NCI-H2171 (cell line): ENCODE results near the gene HS2ST1.
"Not testable (repeated sequence)": the region's sequence is repeated elsewhere in the genome, so short reads cannot be mapped to it uniquely, and the experiment has no call there.

Experiments used
- DNase-seq: peaks from one replicate; lab custom pipeline; 2025; lab: John Stamatoyannopoulos, UW

Gene HS2ST1

GRCh38 chr1:86925742-86926141, 11.3 kb downstream of the HS2ST1 start:
- no peak for DNase-seq

GRCh38 chr1:86926883-86927282, 12.4 kb downstream of the HS2ST1 start:
- no peak for DNase-seq

GRCh38 chr1:86928819-86929218, 14.4 kb downstream of the HS2ST1 start:
- DNase-seq = no peak

DNA sequence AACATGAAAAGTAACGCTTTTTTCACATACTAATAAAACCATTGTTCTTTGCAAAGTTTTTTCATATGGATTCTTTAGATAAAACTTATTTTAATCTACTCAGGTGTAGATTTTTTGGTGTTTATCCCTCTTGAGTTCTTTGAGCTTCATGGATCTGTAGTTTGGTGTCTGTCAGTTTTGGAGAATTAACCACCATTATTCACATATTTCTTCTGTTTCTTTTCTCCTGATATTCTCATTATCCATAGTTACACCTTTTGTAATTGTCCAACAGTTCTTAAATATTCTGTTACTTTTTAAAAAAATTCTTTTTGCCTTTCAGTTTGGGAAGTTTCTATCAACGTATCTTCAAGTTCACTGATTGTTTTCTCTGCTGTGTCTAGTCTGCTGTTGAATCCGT, 18.6 kb downstream of the HS2ST1 start:
- no peak for DNase-seq

DNA sequence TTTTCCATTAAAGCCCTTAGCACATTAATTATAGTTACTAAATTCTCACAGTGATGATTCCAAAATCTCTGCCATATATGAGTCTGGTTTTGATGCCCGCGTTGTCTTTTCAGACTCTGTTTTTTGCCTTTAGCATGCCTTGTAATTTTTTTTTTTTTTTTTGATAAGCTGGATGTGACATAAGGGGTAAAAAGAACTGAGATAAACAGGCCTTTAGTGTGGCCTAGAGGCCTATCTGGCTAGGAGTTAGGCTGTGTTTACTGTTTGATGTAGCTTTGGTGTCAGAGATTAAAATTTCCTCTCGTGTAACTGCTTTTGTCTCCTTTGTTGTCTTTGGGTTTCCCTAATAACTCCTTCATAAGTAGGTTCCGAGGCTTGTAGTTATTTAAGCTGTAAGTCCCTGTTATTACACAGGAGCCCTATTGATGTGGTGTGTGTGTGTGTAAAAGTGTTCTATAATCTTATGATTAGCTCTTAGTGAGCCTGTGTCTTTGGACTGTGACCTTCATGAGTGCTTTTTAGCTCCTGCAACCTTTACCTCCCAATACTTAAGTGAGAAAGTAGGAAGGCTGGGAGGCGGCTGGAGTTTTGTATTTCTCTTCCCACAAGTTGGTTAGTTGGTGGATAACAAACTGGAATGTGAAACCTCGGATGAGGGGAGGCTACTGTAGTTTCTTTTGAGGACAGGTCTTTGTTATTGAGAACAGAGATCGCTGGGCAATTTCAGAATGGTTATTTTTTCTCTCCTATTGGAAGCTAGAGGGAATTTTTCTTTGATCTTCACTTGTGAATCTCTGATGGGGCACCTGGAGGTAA, 19.3 kb downstream of the HS2ST1 start:
- no peak for DNase-seq

DNA sequence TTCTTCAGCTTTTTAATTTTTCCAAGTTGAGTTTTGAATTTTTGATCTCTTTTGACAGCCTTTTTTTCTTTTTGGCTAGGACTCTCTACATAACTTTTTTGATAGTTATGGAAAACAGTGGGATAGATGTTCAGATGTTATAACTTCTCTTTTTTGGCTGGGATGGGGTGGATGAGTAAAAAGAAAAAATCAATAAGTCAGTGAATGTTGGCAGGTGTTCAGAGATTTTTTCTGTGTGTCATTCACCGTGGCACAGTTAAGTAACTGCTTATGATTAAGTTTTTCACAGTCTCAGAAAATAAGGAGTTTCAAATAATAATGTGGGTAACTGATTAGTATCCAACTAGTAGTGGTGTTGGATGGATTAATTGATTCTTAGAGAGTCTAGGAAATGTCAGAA, 24.0 kb downstream of the HS2ST1 start:
- no peak for DNase-seq

GRCh38 chr1:86938855-86939254, 24.4 kb downstream of the HS2ST1 start:
- DNase-seq = no peak

DNA sequence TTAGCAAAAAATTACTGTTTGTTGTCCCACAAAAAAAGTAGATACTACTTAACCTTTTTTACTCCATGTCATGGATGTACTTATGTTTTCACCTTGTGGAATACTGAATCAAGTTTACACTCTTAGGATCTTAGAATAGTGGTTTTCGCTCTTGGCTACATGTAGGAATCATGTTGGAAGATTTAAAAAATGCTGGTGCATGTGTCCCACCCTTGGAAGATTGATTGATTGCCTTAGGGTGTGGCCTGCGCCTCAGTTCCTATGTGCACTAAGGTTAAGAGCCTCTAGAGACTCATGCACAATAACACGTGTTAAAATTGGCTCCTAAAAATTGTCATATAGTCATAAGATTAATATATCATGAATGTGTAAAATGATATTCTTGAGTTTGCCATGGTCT, 25.0 kb downstream of the HS2ST1 start:
- no peak for DNase-seq

GRCh38 chr1:86940599-86940998, 26.2 kb downstream of the HS2ST1 start:
- DNase-seq = no peak

DNA sequence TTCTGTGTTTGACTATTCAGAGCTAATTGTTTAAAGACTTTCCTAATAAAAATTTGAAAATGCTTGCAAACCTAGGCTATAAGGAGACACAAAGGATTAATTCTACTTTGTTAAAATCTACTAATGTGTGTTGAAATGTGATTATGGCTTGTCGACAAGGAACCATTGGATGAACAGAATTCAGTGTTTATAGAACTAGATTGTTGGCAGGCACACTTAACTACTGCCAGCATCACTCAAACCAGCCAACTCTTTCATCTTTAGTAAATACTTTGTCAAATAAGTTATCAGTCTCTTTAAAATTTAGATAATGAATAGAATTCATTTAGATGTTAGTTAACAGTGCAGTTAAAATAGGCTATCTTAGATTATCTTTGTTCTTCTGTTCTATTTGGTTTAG, 27.6 kb downstream of the HS2ST1 start:
- no peak for DNase-seq

- DNase-seq = no peak
Measured at GRCh38 chr1:86942743-86943142, 28.3 kb downstream of the HS2ST1 start.

DNA sequence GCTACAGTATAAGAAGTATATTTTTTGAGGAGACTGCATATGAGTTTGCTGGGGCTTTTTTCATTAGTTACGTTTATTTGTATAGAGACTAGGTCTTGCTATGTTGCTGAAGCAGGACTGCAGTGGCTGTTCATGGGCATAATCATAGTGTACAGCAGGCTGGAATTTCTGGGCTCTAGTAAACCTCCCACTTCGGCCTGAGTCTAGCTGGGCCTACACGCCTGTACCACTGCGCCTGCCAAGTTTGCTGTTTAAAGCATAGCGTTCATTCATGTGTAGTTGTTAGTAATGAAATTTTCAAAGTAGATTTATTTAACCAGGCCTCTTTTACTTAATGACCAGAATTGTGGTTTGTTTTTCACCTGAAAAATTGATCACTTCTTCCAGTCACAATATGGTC, 33.8 kb downstream of the HS2ST1 start:
- no peak for DNase-seq

GRCh38 chr1:86950712-86951419, 36.4 kb downstream of the HS2ST1 start:
- no peak for DNase-seq

DNA sequence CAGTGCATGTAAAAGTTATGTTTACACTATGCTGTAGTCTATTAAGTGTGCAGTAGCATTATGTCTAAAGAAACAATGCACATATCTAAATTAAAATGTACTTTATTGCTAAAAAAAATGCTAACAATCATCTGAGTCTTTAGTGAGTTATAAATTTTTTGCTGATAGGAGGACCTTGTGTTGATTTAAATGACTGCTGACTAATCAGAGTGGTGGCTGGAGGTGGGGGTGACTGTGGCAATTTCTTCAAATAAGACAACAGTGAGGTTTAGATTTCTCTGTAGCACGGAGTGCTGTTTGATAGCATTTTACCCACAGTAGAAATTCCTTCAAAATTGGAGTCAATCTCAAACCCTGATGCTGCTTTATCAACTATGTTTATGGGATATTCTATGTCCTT, 37.0 kb downstream of the HS2ST1 start:
- no peak for DNase-seq

DNA sequence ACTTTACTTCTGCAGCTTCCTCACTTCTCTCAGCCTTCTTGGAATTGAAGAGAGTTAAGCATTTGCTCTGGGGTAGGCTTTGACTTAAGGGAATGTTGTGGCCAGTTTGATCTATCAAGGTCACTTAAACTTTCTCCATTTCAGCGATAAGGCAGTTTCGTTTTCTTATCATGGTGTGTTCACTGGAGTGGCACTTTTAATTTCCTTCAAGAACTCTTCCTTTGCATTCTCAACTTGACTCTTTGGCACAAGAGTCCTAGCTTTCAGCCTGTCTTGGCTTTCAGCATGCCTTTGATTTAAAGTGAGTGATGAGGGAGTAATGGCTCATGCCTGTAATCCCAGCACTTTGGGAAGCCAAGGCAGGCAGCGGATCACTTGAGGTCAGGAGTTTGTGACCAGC, 38.7 kb downstream of the HS2ST1 start:
- no peak for DNase-seq

- no peak for DNase-seq
Measured at GRCh38 chr1:86955678-86956077, 41.2 kb downstream of the HS2ST1 start.

- DNase-seq = no peak
Measured at GRCh38 chr1:86956221-86956620, 41.8 kb downstream of the HS2ST1 start.

DNA sequence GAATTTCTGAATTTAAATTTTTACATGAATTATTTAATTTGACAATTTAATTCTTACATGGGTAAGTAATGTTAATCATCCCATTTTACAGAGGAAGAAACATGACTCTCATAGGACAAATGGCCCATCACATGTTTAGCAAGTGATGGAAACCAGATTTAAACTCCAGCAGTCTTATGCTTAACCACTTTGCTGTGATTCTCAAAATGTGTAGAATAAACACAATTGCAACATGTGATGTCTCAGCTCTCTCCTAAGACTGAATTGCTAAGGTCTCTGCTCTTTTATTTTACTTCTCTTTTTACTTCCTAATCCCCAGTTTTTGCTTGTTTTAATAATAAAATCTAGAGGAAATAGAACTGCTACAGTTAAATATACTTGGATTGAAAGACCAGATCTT, 42.8 kb downstream of the HS2ST1 start:
- DNase-seq = no peak

GRCh38 chr1:86960548-86960947, 46.1 kb downstream of the HS2ST1 start:
- DNase-seq = no peak

- DNase-seq = not testable (repeated sequence)
Measured at GRCh38 chr1:86963841-86964240, 49.4 kb downstream of the HS2ST1 start.

GRCh38 chr1:86965012-86965826, 50.8 kb downstream of the HS2ST1 start:
- DNase-seq = no peak

DNA sequence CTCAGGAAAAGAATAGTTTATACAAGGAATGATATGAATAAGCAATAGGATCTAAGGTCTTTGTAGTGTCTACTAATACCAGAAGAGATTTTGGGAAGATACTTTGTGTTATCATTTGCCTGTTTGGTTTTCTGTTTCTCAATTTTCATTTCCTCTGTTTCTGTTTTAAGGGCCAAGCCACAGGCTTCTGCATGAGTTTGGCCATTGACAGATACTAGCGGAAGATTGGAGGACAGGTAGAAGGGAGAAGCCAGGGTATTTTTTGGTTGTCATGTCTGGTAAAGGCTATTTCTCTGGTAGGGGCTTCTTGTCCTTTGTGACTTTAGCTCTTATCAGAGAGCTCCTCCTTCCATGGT, 51.4 kb downstream of the HS2ST1 start:
- no peak for DNase-seq

- no peak for DNase-seq
Measured at GRCh38 chr1:86970938-86971337, 56.5 kb downstream of the HS2ST1 start.
